Small intestine (tissue), 7 donors: ENCODE data around the gene QARS1. TPM values are rescaled to one million over a fixed set of nuclear protein-coding genes. Genes with fewer than 3 reads are reported as not detected.

ENCODE experiments used
- DNase-seq, 2 donors: peaks; one replicate each; pipeline versions ENCODE4 v3.0.0 to v3.0.0-alpha.2; 2013
- FAIRE-seq: peaks from 2 replicates; lab custom pipeline; 2012; peaks lifted over from hg19 to GRCh38; lab: Jason Lieb, UNC
- H3K27ac ChIP-seq, 3 donors: one replicate each; pipeline ENCODE4 v1.5.1; 2013; ENCODE audit warnings: low read length in 2 of 3, mild to moderate bottlenecking in 2 of 3, control low read depth in 1 of 3, inconsistent platforms in 1 of 3, low read depth in 1 of 3, moderate library complexity in 1 of 3
- H3K27me3 ChIP-seq, 3 donors: one replicate each; pipeline ENCODE4 v1.6.1; 2013; ENCODE audit warnings: low read length in 3 of 3, inconsistent platforms in 1 of 3; ENCODE audit not compliant: control insufficient read depth in 3 of 3, insufficient read depth in 3 of 3
- H3K36me3 ChIP-seq, 3 donors: one replicate each; pipeline ENCODE4 v1.6.1; 2013; ENCODE audit warnings: low read length in 3 of 3, inconsistent platforms in 1 of 3, low read depth in 1 of 3, mild to moderate bottlenecking in 1 of 3, moderate library complexity in 1 of 3; ENCODE audit not compliant: control insufficient read depth in 3 of 3, insufficient read depth in 2 of 3
- H3K4me1 ChIP-seq, 3 donors: one replicate each; pipeline ENCODE4 v1.6.1; 2013; ENCODE audit warnings: low read length in 2 of 3, inconsistent platforms in 1 of 3, low read depth in 1 of 3, mild to moderate bottlenecking in 1 of 3, moderate library complexity in 1 of 3; ENCODE audit not compliant: control insufficient read depth in 3 of 3, insufficient read depth in 2 of 3
- H3K4me3 ChIP-seq, 3 donors: one replicate each; pipeline ENCODE4 v1.5.1; 2013; ENCODE audit warnings: low read length in 3 of 3, control low read depth in 1 of 3, inconsistent platforms in 1 of 3, low read depth in 1 of 3, mild to moderate bottlenecking in 1 of 3, moderate library complexity in 1 of 3
- H3K9me3 ChIP-seq, 2 donors: one replicate each; pipeline ENCODE4 v1.6.1; 2013; ENCODE audit warnings: low read depth in 1 of 2, low read length in 1 of 2; ENCODE audit not compliant: control insufficient read depth in 2 of 2, insufficient read depth in 1 of 2
- WGBS, 3 donors: extraction: QIAGEN DNeasy Blood & Tissue Kit; methylation state at CpG; one replicate each; pipeline ENCODE4 v1.1.7; 2013; 5-methylcytosine and 5-hydroxymethylcytosine counted together
- polyA plus RNA-seq, 4 donors: library from polyadenylated mRNA; stranded (reverse) in 3 of 4; unstranded in 1 of 4; fragments of 200-250 nt in 3 of 4; fragments of 120-200 nt in 1 of 4; gene quantifications; one replicate each; pipeline versions ENCODE4 v1.2.1 to v1.2.3, GENCODE V29; 2013
- donor health status: healthy with polysubstance abuse.
- donor health status: control.
- donor health status: control.
- donor health status: Bipolar disorder and iron deficiency.
- donor health status: healthy.

Gene QARS1
- polyA plus RNA-seq, 4 donors: 292 to 425 (median 377) TPM

DNA sequence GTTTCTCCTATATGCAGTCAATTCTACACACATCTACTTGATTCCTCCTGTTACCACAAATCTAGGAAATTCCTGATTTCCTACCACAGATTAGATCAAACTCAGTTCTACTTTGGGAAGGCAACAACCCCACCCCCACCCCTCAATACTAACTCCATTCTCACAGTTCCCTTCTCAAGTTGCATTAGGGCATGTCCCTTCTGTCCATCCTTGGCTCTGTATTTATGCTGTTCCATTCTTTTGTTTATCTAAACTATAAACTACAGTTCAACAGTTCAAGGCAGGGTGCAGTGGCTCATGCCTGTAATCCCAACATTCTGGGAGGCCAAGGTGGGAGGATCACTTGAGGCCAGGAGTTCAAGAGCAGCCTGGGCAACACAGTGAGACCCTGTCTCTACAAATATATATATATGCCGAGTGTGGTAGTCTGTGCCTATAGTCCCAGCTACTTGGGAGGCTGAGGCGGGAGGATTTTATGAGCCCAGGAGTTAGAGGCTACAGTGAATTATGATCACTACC lies 50.2 kb downstream of the QARS1 start:
- no peaks in the 10 kb centered on the region for H3K4me1 ChIP-seq
- WGBS, 3 donors: 94 to 100% (median 98%) methylated on average over 2 of the region's 2 CpGs
- DNase-seq (no peak), FAIRE-seq (no peak)
- peaks cover 12 to 52% (median 31%) of the 10 kb centered on the region in 3 donors for H3K36me3 ChIP-seq
- H3K4me3 ChIP-seq: no peak overlapping the region
- no peaks in the 10 kb centered on the region for H3K27me3 ChIP-seq
- H3K9me3 ChIP-seq: no peaks in the 10 kb centered on the region
- H3K27ac ChIP-seq: no peak overlapping the region

GRCh38 chr3:49053543-49053942 lies 51.0 kb downstream of the QARS1 start:
- H3K27me3 ChIP-seq: no peaks in the 10 kb centered on the region
- WGBS, 3 donors: 85 to 96% (median 95%) methylated on average over 1 of the region's 1 CpG
- no peak overlapping the region for H3K4me3 ChIP-seq
- FAIRE-seq: no peak
- H3K9me3 ChIP-seq: no peaks in the 10 kb centered on the region
- peaks cover 12 to 57% (median 31%) of the 10 kb centered on the region in 3 donors for H3K36me3 ChIP-seq
- no peak for DNase-seq
- H3K4me1 ChIP-seq: no peaks in the 10 kb centered on the region
- no peak overlapping the region for H3K27ac ChIP-seq

Other genes starting within 250 kb of the QARS1 start
- gene SLC25A20, start 205.9 kb downstream of the QARS1 start, polyA plus RNA-seq: 100 to 1,000 TPM in 1 of 4 donors, 10 to 100 TPM in 3; 38.3 to 150 (median 76.4) TPM
- 10 to 100 TPM; 42.7 to 70.1 (median 47.2) TPM for gene ARIH2, start 185.9 kb downstream of the QARS1 start, polyA plus RNA-seq
- gene P4HTM, start 114.5 kb downstream of the QARS1 start, polyA plus RNA-seq: 10 to 100 TPM; 30.6 to 47.6 (median 39.6) TPM
- gene WDR6, start 97.4 kb downstream of the QARS1 start, polyA plus RNA-seq: 100 to 1,000 TPM in 3 of 4 donors, 10 to 100 TPM in 1; 98.5 to 174 (median 146) TPM
- gene DALRD3, start 86.2 kb downstream of the QARS1 start, polyA plus RNA-seq: 10 to 100 TPM; 22.0 to 31.4 (median 23.2) TPM
- gene NDUFAF3, start 82.6 kb downstream of the QARS1 start, polyA plus RNA-seq: 10 to 100 TPM; 56.8 to 82.4 (median 72.1) TPM
- 100 to 1,000 TPM in 2 of 4 donors, 10 to 100 TPM in 2; 47.2 to 260 (median 141) TPM for gene IMPDH2, start 75.4 kb downstream of the QARS1 start, polyA plus RNA-seq
- 10 to 100 TPM; 27.9 to 57.8 (median 38.8) TPM for gene QRICH1, start 10.7 kb downstream of the QARS1 start, polyA plus RNA-seq
- 10 to 100 TPM; 20.1 to 39.6 (median 24.2) TPM for gene USP19, start 16.1 kb upstream of the QARS1 start, polyA plus RNA-seq
- 100 to 1,000 TPM; 124 to 598 (median 246) TPM for gene LAMB2, start 28.3 kb upstream of the QARS1 start, polyA plus RNA-seq
- gene CCDC71, start 61.6 kb upstream of the QARS1 start, polyA plus RNA-seq: 10 to 100 TPM; 13.0 to 24.2 (median 17.9) TPM
- 10 to 100 TPM in 2 of 4 donors, 1 to 10 TPM in 2; 6.3 to 58.0 (median 13.8) TPM for gene KLHDC8B, start 66.8 kb upstream of the QARS1 start, polyA plus RNA-seq
- 10 to 100 TPM in 1 of 4 donors, 1 to 10 TPM in 3; 4.5 to 11.1 (median 6.0) TPM for gene C3orf62, start 172.5 kb upstream of the QARS1 start, polyA plus RNA-seq
- 10 to 100 TPM; 21.3 to 44.8 (median 24.8) TPM for gene USP4, start 235.3 kb upstream of the QARS1 start, polyA plus RNA-seq